ENCODE data around the gene IMMP2L. TPM values are rescaled to one million over a fixed set of nuclear protein-coding genes. Genes with fewer than 3 reads are reported as not detected.

The IMMP2L gene
- total RNA-seq, 2 donors from 2014 or later, result 7.3 to 7.7 TPM

DNA sequence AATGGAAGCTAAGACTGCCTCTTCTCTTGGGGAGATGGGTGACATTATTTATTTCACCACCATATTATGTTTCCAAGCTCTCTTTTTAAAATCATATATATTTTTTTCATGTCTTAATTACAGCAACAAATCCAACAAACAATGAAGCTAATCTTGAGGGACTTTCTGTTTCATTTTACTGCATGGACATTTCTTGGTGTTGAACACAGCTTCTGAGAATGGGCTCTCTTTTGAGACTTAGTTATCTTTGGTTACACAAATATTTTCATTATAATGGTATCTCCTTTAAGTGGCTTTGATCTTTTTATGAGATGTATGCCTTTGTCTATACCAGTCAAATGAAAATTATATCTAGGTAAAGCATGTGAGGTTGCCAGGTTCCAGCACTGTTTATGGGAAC is 681.3 kb downstream of the IMMP2L start:
- Histone ChIP-seq H3K4me1 (peaks cover 0 to 12% of the 10 kb centered on the region in 2 donors), H3K36me3 (no peaks in the 10 kb centered on the region), H3K9me3 (no peaks in the 10 kb centered on the region), H3K4me3 (no peak overlapping the region), H3K27me3 (no peaks in the 10 kb centered on the region), H3K27ac (no peak overlapping the region)
- no peak for DNase-seq (ENCODE audit: low spot score)
- TF ChIP-seq, protein P1, sequence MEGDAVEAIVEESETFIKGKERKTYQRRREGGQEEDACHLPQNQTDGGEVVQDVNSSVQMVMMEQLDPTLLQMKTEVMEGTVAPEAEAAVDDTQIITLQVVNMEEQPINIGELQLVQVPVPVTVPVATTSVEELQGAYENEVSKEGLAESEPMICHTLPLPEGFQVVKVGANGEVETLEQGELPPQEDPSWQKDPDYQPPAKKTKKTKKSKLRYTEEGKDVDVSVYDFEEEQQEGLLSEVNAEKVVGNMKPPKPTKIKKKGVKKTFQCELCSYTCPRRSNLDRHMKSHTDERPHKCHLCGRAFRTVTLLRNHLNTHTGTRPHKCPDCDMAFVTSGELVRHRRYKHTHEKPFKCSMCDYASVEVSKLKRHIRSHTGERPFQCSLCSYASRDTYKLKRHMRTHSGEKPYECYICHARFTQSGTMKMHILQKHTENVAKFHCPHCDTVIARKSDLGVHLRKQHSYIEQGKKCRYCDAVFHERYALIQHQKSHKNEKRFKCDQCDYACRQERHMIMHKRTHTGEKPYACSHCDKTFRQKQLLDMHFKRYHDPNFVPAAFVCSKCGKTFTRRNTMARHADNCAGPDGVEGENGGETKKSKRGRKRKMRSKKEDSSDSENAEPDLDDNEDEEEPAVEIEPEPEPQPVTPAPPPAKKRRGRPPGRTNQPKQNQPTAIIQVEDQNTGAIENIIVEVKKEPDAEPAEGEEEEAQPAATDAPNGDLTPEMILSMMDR (IDR thresholded peaks at IDR 0.05), result no peak

DNA sequence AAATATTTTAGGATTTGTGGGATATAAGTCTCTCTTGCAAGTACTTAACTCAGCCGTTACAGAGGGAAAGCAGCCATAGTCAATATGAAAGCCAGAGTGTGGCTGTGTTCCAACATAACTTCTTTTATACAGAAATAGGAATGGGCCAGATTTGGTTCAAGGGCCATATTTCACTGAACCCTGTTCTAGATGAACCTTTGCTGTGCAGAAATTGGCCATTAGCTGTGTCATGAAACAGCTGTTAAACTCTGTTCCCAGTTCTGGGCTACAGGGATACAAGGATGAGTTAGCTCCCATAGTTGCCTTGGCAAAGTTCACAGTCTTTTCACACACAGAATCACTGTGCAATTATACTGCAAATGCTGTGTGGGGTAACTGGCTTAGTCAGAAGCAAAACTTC is 685.3 kb downstream of the IMMP2L start:
- Histone ChIP-seq H3K27ac (no peak overlapping the region), H3K27me3 (no peaks in the 10 kb centered on the region), H3K36me3 (no peaks in the 10 kb centered on the region), H3K9me3 (no peaks in the 10 kb centered on the region), H3K4me1 (peaks cover 0 to 12% of the 10 kb centered on the region in 2 donors), H3K4me3 (no peak overlapping the region)
- no peak for DNase-seq (ENCODE audit: low spot score)
- TF ChIP-seq, protein P1 (IDR thresholded peaks at IDR 0.05), result no peak

DNA sequence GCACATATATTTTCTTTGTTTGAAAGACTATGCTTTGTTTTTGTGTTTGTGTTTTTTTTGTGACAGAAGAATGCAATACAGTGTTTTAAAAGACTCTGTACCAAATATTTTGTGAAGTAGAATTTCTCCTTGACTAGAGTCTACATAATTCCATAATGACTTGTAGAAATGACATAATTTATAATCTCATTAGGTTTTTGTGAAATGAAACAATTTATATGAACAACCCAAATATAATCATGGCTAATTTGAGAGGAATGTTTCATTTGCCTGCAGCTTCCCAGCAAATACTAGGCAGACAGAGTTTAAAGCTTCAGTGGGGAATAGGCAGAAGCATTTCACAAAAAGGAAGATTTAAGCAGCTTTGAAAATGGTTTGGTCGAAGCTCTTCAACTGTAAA is 686.9 kb downstream of the IMMP2L start:
- Histone ChIP-seq H3K4me1 (peaks cover 0 to 12% of the 10 kb centered on the region in 2 donors), H3K9me3 (no peaks in the 10 kb centered on the region), H3K27me3 (no peaks in the 10 kb centered on the region), H3K36me3 (no peaks in the 10 kb centered on the region), H3K27ac (no peak overlapping the region), H3K4me3 (no peak overlapping the region)
- TF ChIP-seq, protein P1 (IDR thresholded peaks at IDR 0.05), result no peak
- no peak for DNase-seq (ENCODE audit: low spot score)

DNA sequence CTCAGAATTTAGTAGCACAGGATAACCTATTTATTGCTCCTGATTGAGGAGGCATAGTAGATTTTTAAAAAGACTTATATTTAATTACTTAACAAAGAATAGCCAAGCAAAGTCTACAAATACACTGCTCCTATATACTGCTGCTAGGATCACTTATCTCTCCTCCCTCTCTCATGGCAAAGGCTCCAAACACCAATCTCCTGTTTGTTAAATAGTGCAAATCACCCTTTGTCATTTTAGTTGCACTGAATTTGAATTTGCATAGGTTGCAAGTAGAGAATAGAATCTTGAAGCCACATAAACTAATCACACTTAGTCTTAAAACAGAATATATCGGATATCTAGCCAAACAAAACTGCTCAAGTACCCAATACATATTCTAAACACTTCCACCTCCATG is 690.4 kb downstream of the IMMP2L start:
- H3K27ac ChIP-seq, result no peak overlapping the region
- no peak for DNase-seq (ENCODE audit: low spot score)
- H3K4me1 ChIP-seq, result peaks cover 0 to under 1% of the 10 kb centered on the region in 2 donors
- no peaks in the 10 kb centered on the region for H3K36me3 ChIP-seq
- TF ChIP-seq, protein P1 (IDR thresholded peaks at IDR 0.05), result no peak
- H3K4me3 ChIP-seq, result no peak overlapping the region
- no peaks in the 10 kb centered on the region for H3K27me3 ChIP-seq
- peaks cover 0 to 3% of the 10 kb centered on the region in 2 donors for H3K9me3 ChIP-seq

DNA sequence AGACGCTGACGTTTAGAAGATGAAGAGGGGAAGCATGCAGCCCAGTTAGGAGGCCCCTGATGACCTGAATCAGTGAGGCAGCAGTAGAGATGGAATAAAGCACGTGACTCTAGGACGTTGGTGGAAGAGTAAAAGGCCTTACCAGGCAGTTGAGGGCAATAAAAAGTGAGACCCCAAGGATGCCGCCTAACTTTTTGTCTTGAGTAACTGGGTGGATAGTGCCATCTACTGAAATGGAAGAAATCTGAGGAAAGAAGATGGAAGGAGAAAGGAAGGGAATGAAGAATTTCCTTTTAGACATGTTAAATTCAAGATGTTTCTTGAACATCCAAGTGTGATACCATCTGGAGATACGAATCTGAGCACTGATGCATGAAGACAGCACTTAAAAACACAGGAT is 691.4 kb downstream of the IMMP2L start:
- H3K9me3 ChIP-seq, result peaks cover 0 to 5% of the 10 kb centered on the region in 2 donors
- no peak for DNase-seq (ENCODE audit: low spot score)
- no peaks in the 10 kb centered on the region for H3K36me3 ChIP-seq
- H3K27ac ChIP-seq, result no peak overlapping the region
- H3K4me3 ChIP-seq, result no peak overlapping the region
- no peaks in the 10 kb centered on the region for H3K4me1 ChIP-seq
- no peaks in the 10 kb centered on the region for H3K27me3 ChIP-seq
- TF ChIP-seq, protein P1 (IDR thresholded peaks at IDR 0.05), result no peak

DNA sequence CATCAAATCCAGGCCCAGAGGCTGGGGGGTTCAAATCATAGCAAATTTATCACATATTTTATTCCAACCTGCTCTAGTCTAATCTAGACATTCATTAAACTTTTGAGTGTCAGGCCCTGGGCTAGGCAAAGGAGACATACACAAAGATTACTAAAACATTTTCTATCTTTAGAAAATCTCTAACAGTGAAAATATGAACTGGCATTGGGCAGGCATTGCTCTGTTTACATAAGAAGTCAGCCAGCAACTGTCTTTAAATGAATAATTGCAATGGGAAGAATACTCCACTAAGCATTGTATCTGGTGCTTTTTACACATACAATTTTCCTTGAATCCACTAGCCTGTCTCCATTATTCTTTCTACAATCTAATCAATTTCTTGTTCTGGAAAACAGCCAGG is 693.8 kb downstream of the IMMP2L start:
- H3K27ac ChIP-seq, result no peak overlapping the region

More for the DNA sequence above, 693.8 kb downstream of the IMMP2L start:
- TF ChIP-seq, protein P1 (IDR thresholded peaks at IDR 0.05), result no peak
- no peak for DNase-seq (ENCODE audit: low spot score)
- H3K4me1 ChIP-seq, result no peaks in the 10 kb centered on the region
- H3K36me3 ChIP-seq, result no peaks in the 10 kb centered on the region
- no peaks in the 10 kb centered on the region for H3K27me3 ChIP-seq
- no peak overlapping the region for H3K4me3 ChIP-seq
- H3K9me3 ChIP-seq, result peaks cover 0 to 5% of the 10 kb centered on the region in 2 donors

All from right atrium auricular region (tissue), 2 donors.